Upper lobe of right lung (tissue), 1 donor: ENCODE data around the gene CHRNA10. TPM values are rescaled to one million over a fixed set of nuclear protein-coding genes. Genes with fewer than 3 reads are reported as not detected.

Source experiments
- ATAC-seq: fragments of 200-7000 bp; cut with Tn5 transposase; one replicate; pipeline ENCODE4 v1.9.1; 2020; ENCODE audit warnings: mild to moderate bottlenecking, moderate library complexity
- DNase-seq: peaks from one replicate; pipeline ENCODE4 v3.0.0-alpha.2; 2020
- H3K27ac ChIP-seq: fragments of 200-600 bp; one replicate; pipeline ENCODE4 v1.8.0; 2022
- H3K27me3 ChIP-seq: fragments of 200-600 bp; one replicate; pipeline ENCODE4 v1.8.0; 2022; ENCODE audit warnings: mild to moderate bottlenecking
- H3K36me3 ChIP-seq: fragments of 200-600 bp; one replicate; pipeline ENCODE4 v1.8.0; 2022
- H3K4me1 ChIP-seq: fragments of 200-600 bp; one replicate; pipeline ENCODE4 v1.8.0; 2022
- H3K4me3 ChIP-seq: fragments of 200-600 bp; one replicate; pipeline ENCODE4 v1.8.0; 2022; ENCODE audit warnings: mild to moderate bottlenecking
- H3K9me3 ChIP-seq: fragments of 200-600 bp; one replicate; pipeline ENCODE4 v1.8.0; 2022
- intact Hi-C: fragments of 100-400 bp; cut with DNase I; formaldehyde crosslinking; loops from one replicate; pipeline ENCODE4 v1.11.0; 2022
- total RNA-seq: library from RNA; stranded (reverse); fragmentation: NEBNext Ultra II Directional; extraction: Animal tissue kit (Norgen Biotek cat#: 25700); gene quantifications from one replicate; pipeline ENCODE4 v1.2.1, GENCODE V29; 2021
- TF ChIP-seq, protein P1 (sequence below): fragments of 200-600 bp; IDR thresholded peaks from one replicate; pipeline ENCODE4 v1.8.0; 2022; ENCODE audit warnings: antibody characterized with exemption
- donor health status: DM: no; HTN: yes; CAD: no; lungs with severe emphysema.

Gene CHRNA10
- total RNA-seq, 1 donor from 2014 or later, result 1.2 TPM

DNA sequence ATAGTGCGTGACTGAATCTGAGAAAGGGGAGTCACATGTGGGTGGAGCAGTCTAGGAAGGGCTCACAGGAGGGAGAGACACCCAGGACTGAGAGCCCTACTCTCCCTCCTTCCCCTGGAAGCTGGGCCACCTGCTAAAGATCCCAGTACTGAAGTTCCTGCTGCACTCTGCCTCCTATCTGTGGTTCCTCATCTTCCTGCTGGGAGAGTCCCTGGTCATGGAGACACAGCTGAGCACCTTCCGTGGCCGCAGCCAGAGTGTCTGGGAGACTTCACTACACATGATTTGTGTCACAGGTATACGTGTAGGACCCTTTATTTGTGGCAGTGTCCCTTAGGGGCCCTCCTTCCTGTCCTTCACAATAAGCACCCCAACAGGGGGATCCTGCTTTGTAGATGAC, 48.7 kb downstream of the CHRNA10 start:
- H3K4me1 ChIP-seq, result no peaks in the 10 kb centered on the region
- intact Hi-C loops, result no loop called here
- H3K36me3 ChIP-seq, result no peaks in the 10 kb centered on the region
- H3K27me3 ChIP-seq, result no peaks in the 10 kb centered on the region
- no peak overlapping the region for H3K27ac ChIP-seq
- TF ChIP-seq, protein P1, sequence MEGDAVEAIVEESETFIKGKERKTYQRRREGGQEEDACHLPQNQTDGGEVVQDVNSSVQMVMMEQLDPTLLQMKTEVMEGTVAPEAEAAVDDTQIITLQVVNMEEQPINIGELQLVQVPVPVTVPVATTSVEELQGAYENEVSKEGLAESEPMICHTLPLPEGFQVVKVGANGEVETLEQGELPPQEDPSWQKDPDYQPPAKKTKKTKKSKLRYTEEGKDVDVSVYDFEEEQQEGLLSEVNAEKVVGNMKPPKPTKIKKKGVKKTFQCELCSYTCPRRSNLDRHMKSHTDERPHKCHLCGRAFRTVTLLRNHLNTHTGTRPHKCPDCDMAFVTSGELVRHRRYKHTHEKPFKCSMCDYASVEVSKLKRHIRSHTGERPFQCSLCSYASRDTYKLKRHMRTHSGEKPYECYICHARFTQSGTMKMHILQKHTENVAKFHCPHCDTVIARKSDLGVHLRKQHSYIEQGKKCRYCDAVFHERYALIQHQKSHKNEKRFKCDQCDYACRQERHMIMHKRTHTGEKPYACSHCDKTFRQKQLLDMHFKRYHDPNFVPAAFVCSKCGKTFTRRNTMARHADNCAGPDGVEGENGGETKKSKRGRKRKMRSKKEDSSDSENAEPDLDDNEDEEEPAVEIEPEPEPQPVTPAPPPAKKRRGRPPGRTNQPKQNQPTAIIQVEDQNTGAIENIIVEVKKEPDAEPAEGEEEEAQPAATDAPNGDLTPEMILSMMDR, result no peak
- ATAC-seq (no peak), DNase-seq (peak; percentile 30)
- H3K9me3 ChIP-seq, result no peaks in the 10 kb centered on the region
- H3K4me3 ChIP-seq, result no peak overlapping the region

DNA sequence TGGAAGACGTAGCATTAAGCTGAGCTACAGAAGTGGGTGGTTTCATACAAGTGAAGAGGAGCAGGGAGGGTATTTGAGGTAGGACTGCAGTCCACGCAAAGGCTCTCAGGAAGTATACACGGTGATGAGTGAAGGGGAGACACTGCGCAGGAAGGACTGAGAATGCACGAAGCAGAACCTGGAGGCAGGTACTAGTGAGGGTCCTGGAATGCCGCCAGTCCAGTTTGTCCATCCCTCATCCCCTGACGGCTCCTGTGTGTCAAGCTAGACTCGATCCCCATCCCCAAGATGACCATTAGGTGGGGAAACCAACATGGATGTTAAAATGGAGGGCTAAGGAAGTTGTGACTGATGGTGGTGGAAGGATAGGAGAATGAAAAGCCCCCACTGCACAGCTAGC, 53.2 kb downstream of the CHRNA10 start:
- Histone ChIP-seq H3K27ac (no peak overlapping the region), H3K36me3 (no peaks in the 10 kb centered on the region), H3K27me3 (no peaks in the 10 kb centered on the region), H3K9me3 (no peaks in the 10 kb centered on the region), H3K4me3 (no peak overlapping the region), H3K4me1 (peaks cover 10% of the 10 kb centered on the region)
- ATAC-seq (no peak), DNase-seq (no peak)
- TF ChIP-seq, protein P1, result no peak
- intact Hi-C loops, result no loop called here

DNA sequence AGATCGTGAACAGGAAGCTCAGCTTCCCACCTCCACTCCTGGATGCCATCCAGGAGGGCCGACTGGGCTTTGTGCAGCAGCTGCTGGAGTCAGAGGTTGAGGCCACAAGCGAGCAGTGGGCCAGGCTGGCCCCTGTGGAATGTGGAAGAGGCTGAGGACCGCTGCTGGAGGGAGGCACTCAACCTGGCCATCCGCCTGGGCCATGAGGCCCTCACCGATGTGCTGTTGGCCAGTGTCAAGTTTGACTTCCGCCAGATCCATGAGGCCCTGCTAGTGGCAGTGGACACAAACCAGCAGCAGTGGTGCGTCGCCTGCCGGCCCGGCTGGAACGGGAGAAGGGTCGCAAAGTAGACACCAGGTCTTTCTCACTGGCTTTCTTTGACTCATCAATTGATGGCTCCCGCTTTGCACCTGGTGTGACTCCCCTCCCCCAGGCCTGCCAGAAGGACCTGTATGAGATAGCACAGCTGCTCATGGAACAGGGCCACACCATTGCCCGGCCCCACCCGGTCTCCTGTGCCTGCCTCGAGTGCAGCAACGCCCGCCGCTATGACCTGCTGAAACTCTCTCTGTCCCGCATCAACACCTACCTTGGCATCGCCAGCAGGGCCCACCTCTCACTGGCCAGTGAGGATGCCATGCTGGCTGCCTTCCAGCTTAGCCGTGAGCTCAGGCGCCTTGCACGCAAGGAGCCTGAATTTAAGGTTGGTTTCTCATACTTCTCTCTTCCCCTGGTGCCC, 54.3 kb downstream of the CHRNA10 start:
- intact Hi-C loops, result no loop called here
- TF ChIP-seq, protein P1, result no peak
- Histone ChIP-seq H3K9me3 (no peaks in the 10 kb centered on the region), H3K27ac (no peak overlapping the region), H3K36me3 (no peaks in the 10 kb centered on the region), H3K4me3 (no peak overlapping the region), H3K27me3 (no peaks in the 10 kb centered on the region), H3K4me1 (peaks cover 10% of the 10 kb centered on the region)
- DNase-seq (peak; percentile 61), ATAC-seq (no peak)

DNA sequence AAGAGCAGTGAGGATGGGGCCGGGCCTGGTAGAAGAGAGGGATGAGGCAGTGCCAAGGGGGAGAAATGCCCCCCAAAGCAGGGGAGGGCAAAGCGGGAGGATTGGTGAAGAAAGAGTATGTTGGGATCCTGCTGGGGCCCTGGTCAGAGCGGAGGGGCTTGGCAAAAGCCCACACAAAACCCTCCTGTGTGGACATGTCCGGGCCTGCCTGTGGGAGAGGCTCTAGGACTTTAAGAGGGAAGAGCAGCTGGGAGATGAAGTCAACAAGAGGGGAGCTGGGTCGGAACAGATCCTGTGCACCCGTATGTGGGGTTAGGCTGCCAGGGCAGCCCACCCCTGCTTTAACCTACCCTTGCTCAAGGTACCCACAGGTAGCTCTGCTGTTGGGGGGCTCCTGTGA, 55.2 kb downstream of the CHRNA10 start:
- H3K27me3 ChIP-seq, result no peaks in the 10 kb centered on the region
- DNase-seq, result peak; percentile 18
- intact Hi-C loops, result no loop called here
- H3K4me1 ChIP-seq, result peaks cover 10% of the 10 kb centered on the region
- TF ChIP-seq, protein P1, result no peak
- H3K27ac ChIP-seq, result no peak overlapping the region
- H3K36me3 ChIP-seq, result no peaks in the 10 kb centered on the region
- no peaks in the 10 kb centered on the region for H3K9me3 ChIP-seq
- no peak for ATAC-seq
- no peak overlapping the region for H3K4me3 ChIP-seq

Other genes with a start within 250 kb of the CHRNA10 start
- 1.2 TPM for gene ART5, start 29.4 kb downstream of the CHRNA10 start, total RNA-seq
- 0.29 TPM for gene ART1, start 26.3 kb downstream of the CHRNA10 start, total RNA-seq
- gene NUP98, start 126.2 kb upstream of the CHRNA10 start, total RNA-seq, result 80.5 TPM
- 25.0 TPM for gene PGAP2, start 137.2 kb upstream of the CHRNA10 start, total RNA-seq
- 65.6 TPM for gene RHOG, start 169.6 kb upstream of the CHRNA10 start, total RNA-seq
- 60.7 TPM for gene STIM1, start 184.3 kb upstream of the CHRNA10 start, total RNA-seq